Testis (tissue), 2 donors: ENCODE data around the gene ACTG2.

Experiments used
- POLR2A ChIP-seq: fragments of 450-650 bp; IDR thresholded peaks from one replicate; pipeline ENCODE4 v1.6.1; 2017; ENCODE audit warnings: antibody characterized with exemption, mild to moderate bottlenecking, moderate library complexity
- TF ChIP-seq, protein P1 (sequence below), 3 experiments: fragments of 450-650 bp in 2 of 3; fragments of 200-600 bp in 1 of 3; sonication (generic) in 1 of 3; IDR thresholded peaks; one replicate each; pipeline ENCODE4 v1.5.1; 2016 to 2019; ENCODE audit warnings: antibody characterized with exemption in 3 of 3, mild to moderate bottlenecking in 2 of 3, moderate library complexity in 1 of 3

DNA sequence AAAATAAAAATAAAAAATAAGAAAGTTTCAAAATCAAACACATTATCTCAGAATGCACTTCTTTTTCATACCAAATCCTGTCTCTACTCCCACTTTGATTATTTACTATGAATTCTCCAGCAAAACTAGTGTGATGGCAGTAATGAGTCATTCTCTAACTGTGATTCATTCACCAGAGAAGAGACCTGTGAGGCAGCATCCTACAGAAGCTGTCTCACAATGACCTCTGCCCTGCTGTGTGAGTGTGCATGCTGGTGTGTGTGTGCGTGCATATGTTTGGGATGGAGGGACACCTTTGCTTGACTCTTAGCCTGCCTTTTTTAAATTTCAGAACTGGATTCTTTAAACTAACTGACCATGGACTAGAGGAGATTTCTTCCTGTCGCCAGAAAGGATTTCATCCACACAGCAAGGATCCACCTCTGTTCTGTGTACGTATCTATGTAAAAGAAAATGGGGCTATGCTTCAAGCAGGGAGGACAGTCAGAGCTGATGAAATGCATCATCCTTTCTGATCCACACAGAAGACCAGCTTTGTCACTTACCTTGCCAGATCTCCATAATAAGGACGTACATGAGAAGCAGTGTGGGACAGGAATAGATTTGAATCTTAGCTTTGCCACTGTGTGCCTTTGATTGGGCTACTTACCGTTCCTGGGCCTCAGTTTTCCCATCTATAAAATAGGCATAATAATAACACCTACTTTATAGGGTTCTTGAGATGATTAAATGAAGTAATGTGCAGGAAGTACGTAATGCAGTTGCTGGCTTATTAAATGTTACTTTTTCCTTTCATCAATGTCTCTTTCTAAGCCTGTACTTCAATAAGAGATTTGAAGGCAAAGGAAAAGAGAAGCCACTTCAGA, 32.9 kb upstream of the ACTG2 start:
- TF ChIP-seq, protein P1, sequence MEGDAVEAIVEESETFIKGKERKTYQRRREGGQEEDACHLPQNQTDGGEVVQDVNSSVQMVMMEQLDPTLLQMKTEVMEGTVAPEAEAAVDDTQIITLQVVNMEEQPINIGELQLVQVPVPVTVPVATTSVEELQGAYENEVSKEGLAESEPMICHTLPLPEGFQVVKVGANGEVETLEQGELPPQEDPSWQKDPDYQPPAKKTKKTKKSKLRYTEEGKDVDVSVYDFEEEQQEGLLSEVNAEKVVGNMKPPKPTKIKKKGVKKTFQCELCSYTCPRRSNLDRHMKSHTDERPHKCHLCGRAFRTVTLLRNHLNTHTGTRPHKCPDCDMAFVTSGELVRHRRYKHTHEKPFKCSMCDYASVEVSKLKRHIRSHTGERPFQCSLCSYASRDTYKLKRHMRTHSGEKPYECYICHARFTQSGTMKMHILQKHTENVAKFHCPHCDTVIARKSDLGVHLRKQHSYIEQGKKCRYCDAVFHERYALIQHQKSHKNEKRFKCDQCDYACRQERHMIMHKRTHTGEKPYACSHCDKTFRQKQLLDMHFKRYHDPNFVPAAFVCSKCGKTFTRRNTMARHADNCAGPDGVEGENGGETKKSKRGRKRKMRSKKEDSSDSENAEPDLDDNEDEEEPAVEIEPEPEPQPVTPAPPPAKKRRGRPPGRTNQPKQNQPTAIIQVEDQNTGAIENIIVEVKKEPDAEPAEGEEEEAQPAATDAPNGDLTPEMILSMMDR (IDR thresholded peaks at IDR 0.05) = no peak
- no peak for TF ChIP-seq POLR2A
